NCI-H1417 treated with DMSO at 0.1 percent for 48 hours (cell line): ENCODE data around the gene PPIL4.

ENCODE experiments used
- DNase-seq: peaks from one replicate; lab custom pipeline; 2025; lab: John Stamatoyannopoulos, UW

The PPIL4 gene

DNA sequence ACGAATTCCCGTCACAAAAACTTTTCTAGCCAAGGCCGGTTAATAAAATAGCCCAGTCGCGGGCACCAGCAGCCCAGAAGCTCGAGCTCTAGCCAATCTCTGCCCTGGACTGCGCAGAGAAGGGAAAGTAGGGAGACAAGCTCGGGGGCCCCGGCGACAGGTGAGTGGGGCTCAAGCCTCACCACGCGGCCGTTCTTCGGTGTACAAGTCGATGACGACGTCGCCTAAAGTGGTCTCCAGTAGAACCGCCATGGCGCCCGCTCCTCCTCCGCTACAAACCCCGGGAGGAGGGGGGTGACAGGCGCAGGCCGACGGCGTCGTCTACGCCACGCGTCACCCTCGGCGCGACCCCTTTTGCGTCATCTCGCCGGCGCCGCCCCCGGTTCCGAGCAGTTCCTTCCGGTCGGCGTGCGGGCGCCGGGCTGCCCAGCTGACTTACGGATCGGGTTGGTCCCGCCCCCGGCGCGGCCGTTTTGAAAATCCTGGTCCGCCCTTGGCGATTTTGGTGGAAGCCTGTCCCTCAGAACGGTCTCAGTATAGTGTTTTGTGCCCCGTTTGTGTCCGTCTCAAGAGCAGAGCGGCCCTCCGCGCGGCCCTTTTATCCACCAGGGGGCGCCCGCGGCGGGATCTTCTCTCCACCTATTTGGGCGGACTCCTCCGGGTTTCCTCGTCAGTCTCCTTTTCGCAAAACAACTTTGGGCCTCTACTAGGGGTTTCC, at the start of gene PPIL4:
TSS of gene PPIL4 (minus strand) at position 290 of the 718 bp plus-strand sequence. CDS start at position 252, 38 bp downstream.
- DNase-seq, result peak; percentile 75

DNA sequence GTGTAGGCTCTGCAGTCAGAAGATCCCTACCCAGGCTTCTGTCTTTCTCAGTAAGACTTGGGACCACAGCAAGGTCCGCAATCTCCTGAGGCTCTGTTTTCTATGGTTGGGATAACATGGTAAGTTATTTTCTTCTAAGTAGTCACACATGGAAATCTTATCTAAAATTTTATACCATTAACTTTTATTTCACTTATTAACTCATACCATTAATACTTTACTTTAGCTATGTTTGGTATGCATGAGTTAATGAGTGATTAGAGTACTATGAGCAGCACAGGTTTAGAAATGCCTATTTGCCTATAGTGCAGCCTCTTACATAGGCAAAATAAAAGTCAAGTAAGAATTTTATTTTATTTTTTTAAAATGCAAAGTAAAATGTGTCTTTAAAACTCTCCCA, 47.6 kb upstream of the PPIL4 start:
- DNase-seq, result no peak

GRCh38 chr6:149592983-149593382, 47.1 kb upstream of the PPIL4 start:
- DNase-seq, result no peak

DNA sequence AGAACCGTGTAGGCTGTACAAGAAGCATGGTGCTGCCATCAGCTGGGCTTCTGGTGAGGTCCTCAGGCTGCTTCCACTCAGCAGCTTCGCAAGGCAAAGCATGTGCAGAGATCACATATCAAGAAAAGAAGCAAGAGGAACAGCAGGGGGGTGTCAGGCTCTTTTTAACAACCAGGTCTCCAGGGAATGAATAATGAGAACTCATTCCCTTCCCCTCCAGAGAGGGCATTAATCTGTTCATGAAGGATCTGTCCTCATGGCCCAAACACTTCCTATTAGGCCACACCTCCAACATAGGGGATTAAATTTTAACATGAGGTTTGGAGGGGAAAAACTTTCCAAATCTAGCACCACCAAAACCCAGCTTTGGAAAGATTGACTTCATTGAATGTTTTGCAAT, 40.3 kb upstream of the PPIL4 start:
- DNase-seq, result no peak

DNA sequence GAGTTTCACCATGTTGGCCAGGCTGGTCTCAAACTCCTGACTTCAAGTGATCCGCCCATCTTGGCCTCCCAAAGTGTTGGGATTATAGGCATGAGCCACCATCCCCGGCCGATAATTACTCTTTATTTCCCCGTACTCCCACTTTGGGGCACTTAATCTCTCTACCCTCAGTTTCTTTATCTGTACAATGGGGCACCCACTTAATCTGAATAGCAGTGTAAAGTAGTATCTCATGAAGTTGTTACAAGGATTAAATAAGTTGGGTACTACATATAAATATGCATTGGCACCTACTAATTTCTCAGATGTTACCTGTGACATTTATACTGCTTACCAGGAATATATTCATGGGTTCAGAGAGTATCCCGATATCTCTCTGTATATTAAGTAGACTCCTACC, 35.5 kb upstream of the PPIL4 start:
- DNase-seq, result no peak

GRCh38 chr6:149580880-149581279, 35.0 kb upstream of the PPIL4 start:
- no peak for DNase-seq

DNA sequence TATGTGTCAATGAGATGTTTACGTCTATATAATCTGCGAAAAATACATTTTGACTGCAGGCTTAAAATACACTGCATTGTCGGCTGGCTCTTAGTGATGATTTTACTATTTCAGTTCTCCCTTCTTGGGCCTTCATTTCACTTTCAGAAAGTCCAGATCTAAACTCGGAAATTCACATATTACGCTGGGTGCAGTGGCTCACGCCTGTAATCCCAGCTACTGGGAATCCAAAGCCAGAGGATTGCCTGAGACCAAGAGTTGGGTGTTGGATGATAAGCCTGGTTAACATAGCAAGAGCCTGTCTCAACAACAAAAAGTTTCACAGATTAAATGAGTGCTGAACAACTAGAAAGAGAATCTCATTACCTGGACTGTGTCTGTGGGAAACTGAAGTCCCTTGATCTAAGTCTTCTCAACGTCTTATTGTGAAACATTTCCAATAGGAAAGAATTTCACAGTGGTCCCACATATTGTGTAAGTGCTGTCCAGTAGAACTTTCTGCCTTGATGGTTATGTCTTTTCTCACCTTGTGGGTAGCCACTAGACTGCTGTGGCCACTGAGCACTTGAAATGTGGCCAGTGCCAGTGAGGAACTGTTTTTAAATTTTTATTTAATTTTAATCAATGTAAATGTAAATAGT, 22.2 kb upstream of the PPIL4 start:
- no peak for DNase-seq

DNA sequence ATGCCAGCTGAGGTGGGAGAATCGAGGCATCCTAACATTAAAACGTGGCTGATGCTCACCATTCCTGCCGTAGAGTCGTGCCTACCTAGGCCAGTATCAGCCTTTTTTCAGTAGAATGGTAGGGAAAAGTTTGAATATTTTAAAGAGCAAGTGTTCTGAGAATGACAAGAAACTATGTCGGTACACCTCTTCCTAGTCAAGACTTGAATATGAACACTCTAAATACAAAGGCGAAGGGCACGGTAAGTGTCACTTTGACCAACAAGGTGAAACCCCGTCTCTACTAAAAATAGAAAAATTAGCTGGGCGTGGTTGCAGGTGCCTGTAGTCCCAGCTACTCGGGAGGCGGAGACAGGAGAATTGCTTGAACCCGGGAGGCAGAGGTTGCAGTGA, 21.3 kb upstream of the PPIL4 start:
- DNase-seq, result no peak

DNA sequence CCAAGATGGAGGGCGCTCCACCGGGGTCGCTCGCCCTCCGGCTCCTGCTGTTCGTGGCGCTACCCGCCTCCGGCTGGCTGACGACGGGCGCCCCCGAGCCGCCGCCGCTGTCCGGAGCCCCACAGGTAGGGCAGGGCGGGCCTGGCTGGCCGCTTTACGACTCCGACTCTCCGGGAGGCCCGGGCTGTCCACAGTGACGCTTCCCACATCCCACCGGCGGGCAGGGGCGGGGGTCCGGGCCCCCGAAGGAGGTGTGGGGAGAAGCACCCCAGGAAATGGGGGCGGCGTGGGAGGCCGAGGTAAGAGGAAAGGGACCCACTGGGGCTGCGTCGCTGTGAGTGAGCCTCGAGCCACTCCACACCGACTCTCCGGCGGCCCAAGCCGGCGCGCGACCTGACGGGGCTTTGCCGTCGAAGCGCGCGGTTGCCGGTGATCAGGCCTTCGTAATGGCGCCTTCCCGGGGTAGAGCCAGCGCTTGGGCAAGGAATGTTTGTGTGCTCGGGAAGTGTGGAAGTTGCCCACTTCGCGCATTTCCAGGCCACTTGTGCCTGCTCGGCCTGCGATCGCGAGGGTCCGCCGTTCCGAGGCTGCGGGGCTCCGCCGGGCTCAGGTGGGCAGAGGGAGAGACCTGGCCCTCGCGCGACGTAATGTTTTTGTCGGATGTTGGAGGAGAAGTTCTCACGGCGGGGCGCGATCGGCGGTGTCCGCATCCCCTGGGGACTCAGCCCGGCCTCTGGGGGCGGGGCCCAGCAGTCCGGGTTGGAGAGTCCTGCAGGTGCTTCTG, 20.8 kb upstream of the PPIL4 start:
- DNase-seq, result no peak

DNA sequence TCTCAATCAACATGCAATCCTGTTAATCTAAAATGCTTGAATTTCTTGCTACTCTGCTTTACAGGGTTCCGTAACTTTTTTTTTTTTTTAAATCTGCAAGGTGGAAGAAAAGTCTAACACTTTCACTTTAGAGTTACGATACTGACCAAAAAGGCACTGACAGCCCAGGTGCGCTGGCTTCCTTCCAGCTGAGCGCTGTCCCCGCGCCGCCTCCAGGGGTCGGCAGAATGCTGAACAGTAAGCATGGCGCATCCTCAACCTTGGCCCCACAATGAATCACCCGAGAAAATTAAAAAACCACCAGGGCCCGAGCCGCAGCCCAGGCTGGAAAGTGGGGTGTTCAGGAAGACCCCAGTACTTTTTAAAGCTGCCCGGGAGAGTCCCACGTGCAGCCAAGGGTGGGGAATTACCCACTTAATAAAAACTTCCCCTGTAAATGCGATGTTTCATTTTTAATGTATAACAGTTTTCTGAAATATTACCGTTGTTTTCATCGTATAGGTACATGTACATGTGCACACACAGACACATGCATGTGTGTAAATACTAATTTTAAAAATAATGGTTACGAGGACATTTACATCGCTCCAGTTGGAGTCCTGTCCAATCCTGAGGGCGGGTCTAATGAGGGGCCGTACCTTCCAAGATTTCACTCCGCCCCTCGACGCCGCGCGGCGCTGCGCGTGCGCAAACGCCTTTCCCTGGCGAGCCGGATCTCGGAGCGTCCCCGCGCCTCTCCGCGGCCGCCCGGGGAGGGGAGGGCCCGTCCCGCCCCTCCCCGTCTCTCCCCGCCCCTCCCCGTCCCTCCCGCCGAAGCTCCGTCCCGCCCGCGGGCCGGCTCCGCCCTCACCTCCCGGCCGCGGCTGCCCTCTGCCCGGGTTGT, 19.9 kb upstream of the PPIL4 start, which contains the start of gene GINM1:
TSS of gene GINM1 (plus strand) at position 849 of the 883 bp plus-strand sequence. CDS start 40 bp downstream, outside the sequence.
- DNase-seq, result peak; percentile 65

DNA sequence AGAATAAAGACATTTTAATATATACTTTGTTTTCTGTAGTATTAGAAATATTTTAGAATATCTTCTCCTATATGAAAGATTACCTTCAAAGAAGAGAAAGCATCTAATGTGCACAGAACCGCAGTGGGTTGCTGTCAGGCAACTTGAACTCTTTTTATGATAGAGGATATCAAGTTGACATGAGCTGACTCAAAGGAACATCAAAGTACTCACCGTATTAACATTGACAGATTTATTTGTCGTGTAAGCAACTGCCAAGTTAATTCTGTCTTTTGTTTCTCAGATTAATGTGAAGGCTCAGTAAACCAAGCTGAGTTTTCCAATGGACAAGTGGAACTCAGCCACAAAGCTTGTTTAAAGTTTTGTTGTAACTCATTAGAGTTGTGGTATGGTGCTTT, 18.1 kb upstream of the PPIL4 start:
- no peak for DNase-seq

DNA sequence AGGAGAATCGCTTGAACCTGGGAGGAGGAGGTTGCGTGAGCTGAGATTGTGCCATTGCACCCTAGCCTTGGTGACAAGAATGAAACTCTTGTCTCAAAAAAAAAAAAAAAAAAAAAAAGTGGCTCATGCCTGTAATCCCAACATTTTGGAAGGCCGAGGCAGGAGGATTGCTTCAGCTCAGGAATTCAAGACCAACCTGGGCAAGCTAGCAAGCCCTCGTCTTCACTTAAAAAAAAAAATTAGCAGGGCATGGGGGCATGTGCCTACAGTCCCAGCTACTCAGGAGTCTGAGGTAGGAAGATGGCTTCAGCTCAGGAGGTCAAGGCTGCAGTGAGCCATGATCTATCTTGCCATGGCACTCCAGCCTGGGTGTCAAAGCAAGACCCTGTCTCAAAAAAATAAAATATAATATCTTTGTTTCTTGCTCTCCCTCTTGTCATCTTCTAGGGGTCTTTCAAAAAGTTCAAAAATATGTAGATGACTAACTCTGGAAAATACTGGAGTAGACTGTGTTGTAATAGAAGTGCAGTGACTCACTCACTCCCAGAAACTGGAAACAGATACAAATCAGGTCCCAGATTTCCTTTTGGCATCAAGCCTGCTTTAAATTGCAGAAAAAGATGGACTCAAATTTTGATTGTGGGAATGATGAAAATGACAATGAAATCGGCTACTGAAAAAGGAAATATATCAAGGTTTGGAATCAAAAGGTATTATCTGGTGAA, 17.5 kb upstream of the PPIL4 start:
- DNase-seq, result no peak

DNA sequence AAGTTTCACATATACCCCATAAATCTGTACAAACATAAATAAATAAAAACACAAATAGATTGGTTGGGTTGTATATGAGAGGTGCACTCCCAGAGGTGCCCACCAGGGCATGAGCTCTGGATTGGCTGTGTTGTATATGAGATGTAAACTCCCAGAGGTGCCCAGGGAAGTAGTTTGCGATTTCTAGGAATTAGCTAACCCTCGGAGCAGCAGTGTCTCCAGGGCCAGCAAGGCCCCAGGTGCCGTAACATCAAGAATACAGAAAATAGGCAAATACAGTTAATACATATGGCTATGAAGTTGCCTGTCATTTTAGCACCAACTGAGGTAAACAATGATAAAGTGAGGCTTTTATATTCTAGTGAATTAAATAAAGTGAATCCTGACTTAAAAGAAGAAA, 14.9 kb upstream of the PPIL4 start:
- no peak for DNase-seq

DNA sequence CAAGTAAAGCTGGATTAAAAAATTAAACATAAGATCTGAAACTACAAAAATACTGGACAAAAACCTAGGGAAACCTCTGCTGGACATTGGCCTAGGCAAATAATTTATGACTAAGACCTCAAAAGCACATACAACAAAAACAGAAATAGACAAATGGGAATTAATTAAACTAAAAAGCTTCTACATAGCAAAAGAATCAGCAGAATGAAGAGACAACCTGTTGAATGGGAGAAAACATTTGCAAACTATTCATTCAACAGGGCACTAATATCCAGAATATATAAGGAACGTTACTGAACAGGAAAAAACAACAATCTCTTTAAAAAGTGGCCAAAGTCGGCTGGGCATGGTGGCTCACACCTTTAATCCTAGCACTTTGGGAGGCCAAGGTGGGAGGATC, 13.5 kb upstream of the PPIL4 start:
- no peak for DNase-seq

DNA sequence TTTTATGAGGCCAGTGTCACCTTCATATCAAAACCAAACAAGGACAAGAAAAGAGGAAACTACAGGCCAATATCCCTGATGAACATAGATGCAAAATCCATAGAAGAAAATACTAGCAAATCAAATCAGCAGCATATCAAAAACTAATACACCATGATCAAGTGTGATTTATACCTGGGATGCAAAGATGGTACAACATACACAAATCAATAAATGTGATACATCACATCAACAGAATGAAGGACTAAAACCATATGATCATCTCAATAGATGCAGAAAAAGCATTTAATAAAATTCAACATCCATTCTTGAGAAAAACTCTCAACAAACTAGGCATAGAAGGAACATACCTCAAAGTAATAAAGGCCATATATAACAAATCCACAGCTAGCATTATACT, 12.2 kb upstream of the PPIL4 start:
- DNase-seq, result no peak

DNA sequence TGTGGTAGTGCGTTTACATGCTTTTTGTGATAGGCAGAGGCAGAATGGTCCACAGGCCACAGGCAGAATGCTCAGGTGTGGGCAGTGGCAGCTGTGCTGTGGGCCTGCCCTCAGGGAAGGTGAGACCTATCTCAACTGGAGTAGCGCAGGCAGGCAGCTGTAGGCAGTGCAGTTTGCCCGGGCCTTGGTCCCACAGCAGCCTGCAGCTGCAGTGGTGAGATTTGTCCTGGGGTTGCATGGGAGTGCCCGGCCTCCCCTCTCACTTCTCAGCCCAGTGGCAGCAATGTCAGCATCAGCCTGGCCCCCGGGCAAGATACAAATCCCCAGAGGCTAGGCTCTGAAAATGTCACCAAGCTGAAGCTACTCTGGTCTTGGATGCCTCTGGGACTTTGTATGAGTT, 6.1 kb upstream of the PPIL4 start:
- no peak for DNase-seq

- no peak for DNase-seq
Measured at GRCh38 chr6:149545258-149545753, 537 bp downstream of the PPIL4 start.

DNA sequence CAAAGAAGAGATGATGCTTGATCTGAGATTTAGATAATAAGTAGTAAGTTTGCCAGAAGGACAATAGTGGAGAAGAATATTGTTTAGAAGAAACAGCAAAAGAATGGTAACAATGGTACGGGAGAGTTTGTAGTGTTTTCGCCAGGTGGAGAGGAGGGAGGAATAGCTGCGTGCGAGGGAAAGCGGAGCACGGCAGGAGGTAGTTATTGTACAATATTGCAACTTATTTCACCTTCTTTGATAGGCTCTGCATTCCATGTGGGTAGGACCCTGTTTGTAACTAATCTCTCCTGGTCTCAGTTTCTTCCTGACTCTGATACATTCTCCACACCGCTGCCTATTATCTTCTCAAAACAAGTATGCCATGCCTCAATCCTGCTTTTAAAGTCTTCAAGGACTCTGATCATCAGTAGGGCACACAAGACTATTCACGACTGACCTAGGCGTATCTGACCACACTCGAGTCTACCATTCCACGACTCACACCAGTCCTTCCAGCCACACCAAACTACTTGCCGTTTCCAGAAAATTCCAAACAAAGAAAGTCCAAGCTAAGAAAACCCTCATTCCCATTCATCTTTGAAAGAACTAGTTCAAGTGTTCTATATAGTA, 1.1 kb downstream of the PPIL4 start:
- DNase-seq, result no peak

GRCh38 chr6:149541139-149541538, 4.7 kb downstream of the PPIL4 start:
- no peak for DNase-seq

- no peak for DNase-seq
Measured at GRCh38 chr6:149534742-149535141, 11.1 kb downstream of the PPIL4 start.

- DNase-seq, result no peak
Measured at GRCh38 chr6:149529650-149530049, 16.2 kb downstream of the PPIL4 start.
